WTC11 (cell line): ENCODE measurements around the gene WDFY4. TPM values are rescaled to one million over a fixed set of nuclear protein-coding genes. Genes with fewer than 3 reads are reported as not detected.

Experiments
- ATAC-seq: fragments of 200-7000 bp; cut with Tn5 transposase; 2 replicates; pipeline ENCODE4 v1.10.0; 2021; ENCODE audit warnings: mild to moderate bottlenecking, moderate library complexity
- CTCF ChIA-PET: fragments of 300-600 bp; sonication (Branson Sonifier 250); formaldehyde crosslinking; loops from one replicate; lab custom pipeline; 2021; ENCODE audit warnings: antibody characterized with exemption; lab: Charles Lee
- POLR2A ChIA-PET: fragments of 350-600 bp; sonication (Branson Sonifier 250); formaldehyde crosslinking; loops from one replicate; lab custom pipeline; 2021; ENCODE audit warnings: antibody characterized with exemption; lab: Charles Lee
- DNase-seq: peaks from one replicate; pipeline ENCODE4 v3.0.0; 2021; ENCODE audit warnings: low spot score
- H3K27ac Mint-ChIP-seq: 2 replicates; pipeline ENCODE4 v1.8.0; 2021; ENCODE audit warnings: mixed read lengths
- H3K27me3 Mint-ChIP-seq: 2 replicates; pipeline ENCODE4 v1.8.0; 2021; ENCODE audit warnings: low read depth, mild to moderate bottlenecking, moderate library complexity, mixed read lengths
- H3K36me3 Mint-ChIP-seq: 2 replicates; pipeline ENCODE4 v1.8.0; 2021; ENCODE audit warnings: mixed read lengths
- H3K4me1 Mint-ChIP-seq: 2 replicates; pipeline ENCODE4 v1.8.0; 2022; ENCODE audit warnings: mixed read lengths
- H3K4me3 Mint-ChIP-seq: 2 replicates; pipeline ENCODE4 v1.8.0; 2021; ENCODE audit warnings: mild to moderate bottlenecking, moderate library complexity, mixed read lengths
- H3K9me3 Mint-ChIP-seq: 2 replicates; pipeline ENCODE4 v1.8.0; 2021; ENCODE audit warnings: mixed read lengths
- ATF1 ChIP-seq: sonication (generic); formaldehyde crosslinking; IDR thresholded peaks from 2 replicates; pipeline ENCODE4 v1.8.1; 2023; ENCODE audit warnings: mild to moderate bottlenecking, moderate library complexity, missing genetic modification reagents
- FOXJ3 ChIP-seq: sonication (generic); formaldehyde crosslinking; IDR thresholded peaks from 2 replicates; pipeline ENCODE4 v1.9.0; 2021; ENCODE audit warnings: missing genetic modification reagents, mild to moderate bottlenecking, borderline replicate concordance
- FOXP4 ChIP-seq: sonication (generic); formaldehyde crosslinking; IDR thresholded peaks from 2 replicates; pipeline ENCODE4 v1.8.0; 2022; ENCODE audit warnings: mild to moderate bottlenecking, missing genetic modification reagents
- GABPB1 ChIP-seq: sonication (generic); formaldehyde crosslinking; IDR thresholded peaks from 2 replicates; pipeline ENCODE4 v1.8.1; 2023; ENCODE audit warnings: mild to moderate bottlenecking, missing genetic modification reagents
- NR1H2 ChIP-seq: sonication (generic); formaldehyde crosslinking; IDR thresholded peaks from 2 replicates; pipeline ENCODE4 v1.9.0; 2021; ENCODE audit warnings: mild to moderate bottlenecking, moderate library complexity, missing genetic modification reagents
- NR3C1 ChIP-seq: sonication (generic); formaldehyde crosslinking; conservative IDR thresholded peaks from 2 replicates; pipeline ENCODE4 v1.8.1; 2023; ENCODE audit warnings: low read depth, mild to moderate bottlenecking, missing genetic modification reagents
- OVOL2 ChIP-seq: fragments of 250-450 bp; sonication (Bioruptor Pico); IDR thresholded peaks from 2 replicates; pipeline ENCODE4 v1.9.0; 2021; ENCODE audit warnings: mild to moderate bottlenecking, borderline replicate concordance
- PRDM15 ChIP-seq: sonication (generic); formaldehyde crosslinking; IDR thresholded peaks from 2 replicates; pipeline ENCODE4 v1.8.0; 2022; ENCODE audit warnings: missing genetic modification reagents
- PREB ChIP-seq: sonication (generic); formaldehyde crosslinking; IDR thresholded peaks from 2 replicates; pipeline ENCODE4 v1.8.1; 2022; ENCODE audit warnings: mild to moderate bottlenecking, missing genetic modification reagents, moderate library complexity, borderline replicate concordance
- PRRX2 ChIP-seq: fragments of 250-450 bp; sonication (Bioruptor Pico); IDR thresholded peaks from 2 replicates; pipeline ENCODE4 v1.8.0; 2021; ENCODE audit warnings: mild to moderate bottlenecking
- RORB ChIP-seq: fragments of 250-450 bp; sonication (Bioruptor Pico); IDR thresholded peaks from 2 replicates; pipeline ENCODE4 v1.9.0; 2021; ENCODE audit warnings: mild to moderate bottlenecking
- SMAD4 ChIP-seq: sonication (generic); formaldehyde crosslinking; IDR thresholded peaks from 2 replicates; pipeline ENCODE4 v1.8.0; 2022; ENCODE audit warnings: mild to moderate bottlenecking, missing genetic modification reagents
- TEAD4 ChIP-seq: sonication (generic); formaldehyde crosslinking; IDR thresholded peaks from 2 replicates; pipeline ENCODE4 v1.8.0; 2022; ENCODE audit warnings: mild to moderate bottlenecking, missing genetic modification reagents
- USF1 ChIP-seq: sonication (generic); formaldehyde crosslinking; IDR thresholded peaks from 2 replicates; pipeline ENCODE4 v1.8.0; 2022; ENCODE audit warnings: mild to moderate bottlenecking, missing genetic modification reagents
- ZNF219 ChIP-seq: sonication (generic); formaldehyde crosslinking; IDR thresholded peaks from 2 replicates; pipeline ENCODE4 v1.8.0; 2023; ENCODE audit warnings: missing genetic modification reagents, mild to moderate bottlenecking, borderline replicate concordance
- ZNF281 ChIP-seq: sonication (generic); formaldehyde crosslinking; IDR thresholded peaks from 2 replicates; pipeline ENCODE4 v1.8.0; 2023; ENCODE audit warnings: mild to moderate bottlenecking, missing genetic modification reagents
- ZNF317 ChIP-seq: sonication (generic); formaldehyde crosslinking; IDR thresholded peaks from 2 replicates; pipeline ENCODE4 v1.8.1; 2023; ENCODE audit warnings: low read depth, mild to moderate bottlenecking, moderate library complexity, missing genetic modification reagents, borderline replicate concordance
- ZNF423 ChIP-seq: fragments of 250-450 bp; sonication (Bioruptor Pico); IDR thresholded peaks from 2 replicates; pipeline ENCODE4 v2.1.2; 2022; ENCODE audit warnings: mild to moderate bottlenecking, moderate library complexity
- total RNA-seq: library from RNA; stranded (reverse); gene quantifications from 3 replicates; pipeline ENCODE4 v1.2.3, GENCODE V29; 2021

WDFY4 gene
- total RNA-seq, 1 experiment from 2014 or later, result 0.13 TPM

- TF ChIP-seq SMAD4 (CRISPR knock-in tag) (no peak), FOXP4 (no peak), ZNF423 (CRISPR knock-in tag) (no peak)
Observed at GRCh38 chr10:48821111-48821510, 136.4 kb downstream of the WDFY4 start (continued).

- TF ChIP-seq NR3C1 (CRISPR knock-in tag) (no peak), TEAD4 (CRISPR knock-in tag) (no peak), ZNF317 (no peak), ZNF281 (CRISPR knock-in tag) (no peak), FOXJ3 (CRISPR knock-in tag) (no peak), GABPB1 (CRISPR knock-in tag) (no peak), ATF1 (CRISPR knock-in tag) (no peak), PRRX2 (CRISPR knock-in tag) (no peak), SMAD4 (CRISPR knock-in tag) (no peak), FOXP4 (no peak), OVOL2 (CRISPR knock-in tag) (no peak), ZNF219 (CRISPR knock-in tag) (no peak), USF1 (CRISPR knock-in tag) (no peak), RORB (CRISPR knock-in tag) (no peak)
- TF ChIP-seq, all 79 proteins: peak for 0
- ChIA-PET POLR2A (no interaction called here), CTCF (interaction anchor here (1.7 kb wide), 1 partner anchor 76 kb away, joined by 6 read pairs; no protein-coding TSS in a partner anchor)
- no peak for DNase-seq
- no peak for ATAC-seq
- H3K4me3 Mint-ChIP-seq, result no peak overlapping the region
- H3K27ac Mint-ChIP-seq, result no peak overlapping the region
- H3K4me1 Mint-ChIP-seq, result no peaks in the 10 kb centered on the region
- H3K36me3 Mint-ChIP-seq, result no peaks in the 10 kb centered on the region
- H3K27me3 Mint-ChIP-seq, result peaks cover 17% of the 10 kb centered on the region
- H3K9me3 Mint-ChIP-seq, result no peaks in the 10 kb centered on the region
Observed at GRCh38 chr10:48821692-48822091, 137.0 kb downstream of the WDFY4 start.

GRCh38 chr10:48833674-48834073 lies 149.0 kb downstream of the WDFY4 start:
- no peaks in the 10 kb centered on the region for H3K36me3 Mint-ChIP-seq
- no peaks in the 10 kb centered on the region for H3K9me3 Mint-ChIP-seq
- H3K4me1 Mint-ChIP-seq, result no peaks in the 10 kb centered on the region; the same call in 1 of the 2 replicates
- no peak overlapping the region for H3K27ac Mint-ChIP-seq
- no peak overlapping the region for H3K4me3 Mint-ChIP-seq
- ATAC-seq (no peak), DNase-seq (no peak)
- ChIA-PET CTCF (no interaction called here), POLR2A (no interaction called here)
- no peaks in the 10 kb centered on the region; the same call in 1 of the 2 replicates for H3K27me3 Mint-ChIP-seq
- TF ChIP-seq PRDM15 (CRISPR knock-in tag), result no peak
- TF ChIP-seq NR1H2 (CRISPR knock-in tag), result no peak
- no peak for TF ChIP-seq PREB
- no peak for TF ChIP-seq PRRX2 (CRISPR knock-in tag)
